ENCODE results near the gene ZNF92. TPM values are rescaled to one million over a fixed set of nuclear protein-coding genes. Genes with fewer than 3 reads are reported as not detected.

ZNF92 gene
- total and polyA plus RNA-seq, 2 of the 13 experiments (the other 11 are each of a cell fraction or from before 2014, with no cell fraction given), result 4.0 to 13.2 TPM

- TF ChIP-seq HNRNPH1 (optimal IDR thresholded peaks at IDR 0.05; ENCODE audit: low read depth, low read length) (no peak), TFDP2 (CRISPR knock-in tag; IDR thresholded peaks at IDR 0.05) (no peak), NCOA1 (CRISPR knock-in tag; IDR thresholded peaks at IDR 0.05) (no peak), GFI1 (CRISPR knock-in tag; IDR thresholded peaks at IDR 0.05; ENCODE audit: borderline replicate concordance) (peak; percentile 6; the same call in 1 of the 2 replicates), ZNF124 (CRISPR knock-in tag; IDR thresholded peaks at IDR 0.05) (0 out of 2 replicates have a peak, but pooled peaks have one; percentile 43), NR2C2 (CRISPR knock-in tag; IDR thresholded peaks at IDR 0.05; ENCODE audit: borderline replicate concordance) (peak; percentile 67; the same call in 1 of the 2 replicates), EHMT2 (IDR thresholded peaks at IDR 0.05; ENCODE audit: borderline replicate concordance, low read depth, low read length) (peak; percentile 91), ZNF749 (CRISPR knock-in tag; IDR thresholded peaks at IDR 0.05; ENCODE audit: borderline replicate concordance) (no peak), SOX13 (IDR thresholded peaks at IDR 0.05) (peak; percentile 85), SOX13 (CRISPR knock-in tag; conservative IDR thresholded peaks at IDR 0.05 in 1 of 2, IDR thresholded peaks at IDR 0.05 in 1 of 2) (peak in 1 of 2 experiments; percentile 95; a peak in 2 of 4 replicates), JDP2 (CRISPR knock-in tag; IDR thresholded peaks at IDR 0.05; ENCODE audit: borderline replicate concordance) (no peak), ZSCAN29 (CRISPR knock-in tag; conservative IDR thresholded peaks at IDR 0.05) (peak; percentile 61; the same call in 1 of the 2 replicates), HOXA9 (CRISPR knock-in tag; IDR thresholded peaks at IDR 0.05; ENCODE audit: borderline replicate concordance) (no peak), ZFP36 (IDR thresholded peaks at IDR 0.05; ENCODE audit: borderline replicate concordance, low read depth, low read length, partially characterized antibody) (no peak), SAP130 (CRISPR knock-in tag; IDR thresholded peaks at IDR 0.05; ENCODE audit: low read depth) (peak; percentile 76), ERF (CRISPR knock-in tag; IDR thresholded peaks at IDR 0.05) (peak; percentile 80), ZBTB10 (CRISPR knock-in tag; IDR thresholded peaks at IDR 0.05; ENCODE audit: borderline replicate concordance) (peak; percentile 67; the same call in 1 of the 2 replicates), ZFP90 (CRISPR knock-in tag; IDR thresholded peaks at IDR 0.05; ENCODE audit: borderline replicate concordance) (no peak), CHD2 (IDR thresholded peaks at IDR 0.05; ENCODE audit: low read depth, low read length) (no peak), ATF2 (CRISPR knock-in tag; IDR thresholded peaks at IDR 0.05) (peak; percentile 90), SALL2 (CRISPR knock-in tag; IDR thresholded peaks at IDR 0.05) (peak; percentile 37; the same call in 1 of the 2 replicates)
Measured at GRCh38 chr7:65444899-65445823, 71.5 kb downstream of the ZNF92 start (continued).
